Choroid plexus epithelial cell (primary cell): Measurements from ENCODE around the gene TNS2.

Experiments used
- DNase-seq: peaks from one replicate; pipeline ENCODE4 v3.0.0-alpha.2; 2010; ENCODE audit warnings: low read depth
- H3K4me3 ChIP-seq: 2 replicates; pipeline ENCODE4 v1.5.1; 2011; ENCODE audit warnings: low read depth, mild to moderate bottlenecking, control low read depth, low read length, moderate library complexity
- TF ChIP-seq, protein P1 (sequence below): conservative IDR thresholded peaks from 2 replicates; pipeline ENCODE4 v1.5.1; 2011; ENCODE audit warnings: low read depth, mild to moderate bottlenecking, control low read depth, inconsistent platforms, low read length, moderate library complexity

TNS2 gene

GRCh38 chr12:53067993-53068770 is 18.3 kb downstream of the TNS2 start:
- DNase-seq, result no peak
- no peak overlapping the region for H3K4me3 ChIP-seq
- TF ChIP-seq, protein P1, sequence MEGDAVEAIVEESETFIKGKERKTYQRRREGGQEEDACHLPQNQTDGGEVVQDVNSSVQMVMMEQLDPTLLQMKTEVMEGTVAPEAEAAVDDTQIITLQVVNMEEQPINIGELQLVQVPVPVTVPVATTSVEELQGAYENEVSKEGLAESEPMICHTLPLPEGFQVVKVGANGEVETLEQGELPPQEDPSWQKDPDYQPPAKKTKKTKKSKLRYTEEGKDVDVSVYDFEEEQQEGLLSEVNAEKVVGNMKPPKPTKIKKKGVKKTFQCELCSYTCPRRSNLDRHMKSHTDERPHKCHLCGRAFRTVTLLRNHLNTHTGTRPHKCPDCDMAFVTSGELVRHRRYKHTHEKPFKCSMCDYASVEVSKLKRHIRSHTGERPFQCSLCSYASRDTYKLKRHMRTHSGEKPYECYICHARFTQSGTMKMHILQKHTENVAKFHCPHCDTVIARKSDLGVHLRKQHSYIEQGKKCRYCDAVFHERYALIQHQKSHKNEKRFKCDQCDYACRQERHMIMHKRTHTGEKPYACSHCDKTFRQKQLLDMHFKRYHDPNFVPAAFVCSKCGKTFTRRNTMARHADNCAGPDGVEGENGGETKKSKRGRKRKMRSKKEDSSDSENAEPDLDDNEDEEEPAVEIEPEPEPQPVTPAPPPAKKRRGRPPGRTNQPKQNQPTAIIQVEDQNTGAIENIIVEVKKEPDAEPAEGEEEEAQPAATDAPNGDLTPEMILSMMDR, result peak; percentile 15

GRCh38 chr12:53068811-53069585 is 19.1 kb downstream of the TNS2 start:
- no peak overlapping the region for H3K4me3 ChIP-seq
- DNase-seq, result peak; percentile 42
- TF ChIP-seq, protein P1, result no peak

DNA sequence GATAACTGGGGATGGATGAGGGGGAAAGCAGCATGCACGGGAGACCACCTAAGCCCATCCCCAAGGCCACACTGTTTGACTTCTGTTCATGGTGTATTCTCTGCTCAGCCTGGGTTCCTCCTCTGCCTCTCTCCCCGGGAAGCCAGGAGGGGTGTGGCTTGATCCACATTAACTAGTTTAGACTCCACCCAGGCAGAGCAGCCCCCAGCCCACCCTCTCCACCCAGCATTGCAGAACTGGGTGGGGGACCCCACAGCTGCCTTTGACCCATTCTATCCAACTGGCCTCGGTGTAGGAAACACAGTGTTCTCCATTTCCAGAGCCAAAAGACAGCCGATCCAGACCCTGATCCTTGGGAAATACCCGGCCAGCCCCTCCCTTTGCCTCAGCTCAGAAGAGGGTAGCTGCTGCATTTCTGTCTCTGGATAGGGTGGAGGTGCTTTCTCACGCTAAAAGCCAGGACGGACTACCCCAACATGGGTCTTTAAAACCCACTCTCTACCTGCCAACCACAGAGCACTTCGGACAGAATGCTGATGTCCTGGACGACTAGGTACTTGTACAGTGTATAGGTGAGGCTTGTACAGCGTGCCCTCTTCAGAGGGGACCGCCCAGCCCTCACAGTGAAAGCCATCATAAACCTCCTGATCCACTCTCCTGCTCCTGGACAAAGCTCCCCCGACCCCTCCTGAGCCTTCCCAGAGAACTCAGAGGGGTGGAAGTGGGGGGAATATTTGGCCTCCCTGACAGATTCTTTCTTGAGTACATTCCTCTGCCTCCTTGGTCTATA is 20.0 kb downstream of the TNS2 start:
- TF ChIP-seq, protein P1, result no peak
- H3K4me3 ChIP-seq, result no peak overlapping the region
- peak; percentile 12 for DNase-seq

GRCh38 chr12:53070877-53071492 is 21.1 kb downstream of the TNS2 start:
- peak; percentile 20 for DNase-seq
- TF ChIP-seq, protein P1, result no peak
- no peak overlapping the region for H3K4me3 ChIP-seq

- TF ChIP-seq, protein P1, result peak; percentile 52
- no peak overlapping the region for H3K4me3 ChIP-seq
- peak; percentile 69 for DNase-seq
Observed at GRCh38 chr12:53071591-53072551, 22.0 kb downstream of the TNS2 start.
